Measurements from ENCODE around the gene C12orf43.

C12orf43 gene

DNA sequence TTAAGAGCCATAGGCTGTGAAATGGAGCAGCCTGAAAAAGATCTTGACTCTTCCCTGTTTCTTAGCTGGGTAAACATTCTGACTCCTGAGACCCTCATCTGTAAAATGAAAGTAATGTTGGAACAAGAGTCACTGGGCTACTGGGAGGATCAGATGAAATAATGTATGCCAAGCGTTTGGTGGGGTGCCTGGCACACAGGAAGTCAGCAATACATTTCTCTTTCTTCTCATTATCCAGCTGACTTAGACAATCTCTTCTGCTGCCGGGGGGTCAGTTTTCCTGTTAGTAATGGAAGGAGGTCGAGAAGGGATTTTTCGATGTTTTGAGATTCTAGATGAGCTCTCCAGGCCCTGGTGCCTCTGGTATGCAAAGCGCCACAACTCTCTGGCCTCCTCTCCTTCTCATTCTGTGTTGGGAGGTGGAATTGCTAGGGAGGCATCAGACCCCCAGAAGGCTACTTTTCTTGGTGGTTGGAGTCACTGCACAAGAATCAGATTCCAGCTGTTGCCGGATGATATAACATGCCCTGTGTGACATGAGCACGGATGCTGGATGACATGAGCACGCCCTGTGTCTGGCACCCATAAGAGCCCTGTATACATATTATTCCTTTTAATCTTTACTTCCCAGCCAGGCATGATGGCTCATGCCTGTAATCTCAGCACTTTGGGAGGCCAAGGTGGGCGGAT, 18.5 kb upstream of the C12orf43 start:
- Histone ChIP-seq H3K27ac (peak overlapping the region in 7 of 21 experiments; percentile 53 to 91 (median 80)), H3K4me3 (no peak overlapping the region)

DNA sequence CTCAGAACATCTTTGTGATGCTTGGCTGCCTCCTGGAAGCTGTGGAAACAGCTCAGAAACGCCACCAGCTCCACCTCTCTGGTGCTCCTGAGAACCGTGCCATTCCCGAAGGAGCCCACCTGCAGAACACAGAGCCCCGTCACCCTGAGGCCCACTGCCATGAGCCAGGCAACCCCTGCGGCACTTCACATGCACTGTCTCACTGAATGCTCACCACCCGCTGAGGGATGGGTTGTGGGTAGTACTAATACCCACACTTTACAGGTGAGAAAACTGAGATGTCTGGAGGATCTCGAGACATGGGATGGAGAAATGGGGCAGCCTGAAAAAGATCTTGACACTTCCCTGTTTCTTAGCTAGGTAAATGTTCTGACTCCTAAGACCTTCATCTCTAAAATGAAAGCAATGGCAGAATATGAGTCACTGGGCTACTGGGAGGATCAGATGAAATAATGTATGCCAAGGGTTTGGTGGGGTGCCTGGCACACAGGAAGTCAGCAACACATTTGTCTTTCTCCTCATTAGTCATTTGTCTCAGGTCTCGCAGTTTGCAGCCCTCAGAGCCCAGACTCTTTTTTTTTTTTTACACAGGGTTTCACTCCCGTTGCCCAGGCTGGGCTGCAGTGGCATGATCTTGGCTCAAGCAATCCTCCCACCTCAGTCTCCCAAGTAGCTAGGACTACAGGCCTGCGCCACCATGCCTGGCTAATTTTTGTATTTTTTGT, 17.5 kb upstream of the C12orf43 start:
- peak overlapping the region in 8 of 21 experiments; percentile 19 to 91 (median 72) for H3K27ac ChIP-seq
- H3K4me3 ChIP-seq = peak overlapping the region in 1 of 7 experiments; percentile 1

GRCh38 chr12:121030576-121031212, 14.4 kb upstream of the C12orf43 start:
- Histone ChIP-seq H3K4me3 (no peak overlapping the region), H3K27ac (no peak overlapping the region)

DNA sequence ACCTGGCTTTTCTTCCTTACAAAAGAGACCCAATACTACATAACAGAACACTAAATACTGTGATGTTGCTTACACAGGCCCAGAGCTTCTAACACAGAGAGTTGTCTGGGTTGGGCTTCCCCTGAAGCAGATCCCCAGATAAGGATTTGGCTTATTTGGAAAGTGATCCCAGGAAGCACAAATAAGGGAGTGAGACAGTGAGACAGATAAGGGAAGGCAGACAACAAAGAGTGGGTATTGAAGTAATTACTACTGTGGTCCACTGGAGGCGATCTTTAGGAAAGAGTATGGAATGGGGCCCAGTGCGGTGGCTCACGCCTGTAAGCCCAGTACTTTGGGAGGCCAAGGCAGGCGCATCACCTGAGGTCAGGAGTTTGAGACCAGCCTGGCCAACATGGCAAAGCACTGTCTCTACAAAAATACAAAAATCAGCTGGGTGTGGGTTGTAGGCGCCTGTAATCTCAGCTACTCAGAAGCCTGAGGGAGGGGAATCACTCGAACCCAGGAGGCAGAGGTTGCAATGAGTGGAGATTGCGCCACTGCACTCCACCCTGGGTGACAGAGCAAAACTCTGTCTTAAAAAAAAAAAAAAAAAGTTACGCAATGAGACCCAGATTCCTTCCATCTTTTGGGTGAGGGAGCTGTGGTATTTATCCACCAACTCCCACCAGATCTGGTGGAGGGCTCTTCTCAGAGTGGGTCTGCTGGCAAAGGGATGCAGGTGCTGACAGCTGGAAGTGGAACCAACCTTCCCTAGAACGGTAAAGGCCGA, 10.2 kb upstream of the C12orf43 start:
- Histone ChIP-seq H3K27ac (no peak overlapping the region), H3K4me3 (no peak overlapping the region)

DNA sequence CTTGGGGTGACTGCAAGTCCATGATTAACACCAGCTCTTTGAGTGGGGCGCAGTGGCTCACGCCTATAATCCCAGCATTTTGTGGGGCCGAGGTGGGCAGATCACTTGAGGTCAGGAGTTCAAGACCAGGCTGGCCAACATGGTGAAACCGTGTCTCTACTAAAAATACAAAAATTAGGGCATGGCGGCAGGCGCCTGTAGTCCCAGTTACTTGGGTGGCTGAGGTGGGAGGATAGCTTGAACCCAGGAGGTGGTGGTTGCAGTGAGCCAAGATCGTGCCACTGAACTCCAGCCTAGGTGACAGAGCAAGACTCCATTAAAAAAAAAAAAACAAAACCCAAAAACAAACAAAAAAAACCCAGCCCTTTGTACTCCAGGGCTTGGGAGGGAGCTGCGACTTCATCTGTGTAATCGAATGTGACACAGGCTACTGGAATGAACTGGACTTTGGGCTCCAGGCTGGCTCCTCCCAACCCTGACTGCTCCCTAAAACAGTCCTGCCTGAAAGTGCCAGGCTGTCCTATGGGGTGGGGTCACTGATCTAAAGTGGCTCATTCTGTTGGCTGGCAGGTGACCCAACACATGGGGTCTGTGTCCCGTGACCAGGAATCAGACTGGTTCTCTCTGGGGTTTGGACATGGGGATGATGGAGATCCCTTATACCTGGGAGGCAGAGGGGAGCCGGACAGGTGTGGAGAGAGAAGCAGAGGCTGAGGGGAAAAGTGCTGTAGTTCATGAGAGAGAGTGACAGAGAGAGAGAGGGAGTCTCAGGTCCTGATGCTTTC, 9.3 kb upstream of the C12orf43 start:
- Histone ChIP-seq H3K4me3 (no peak overlapping the region), H3K27ac (no peak overlapping the region)

- Histone ChIP-seq H3K4me3 (no peak overlapping the region), H3K27ac (no peak overlapping the region)
Measured at GRCh38 chr12:121023799-121024198, 7.5 kb upstream of the C12orf43 start.

GRCh38 chr12:121022713-121023112, 6.4 kb upstream of the C12orf43 start:
- H3K27ac ChIP-seq = no peak overlapping the region
- no peak overlapping the region for H3K4me3 ChIP-seq

DNA sequence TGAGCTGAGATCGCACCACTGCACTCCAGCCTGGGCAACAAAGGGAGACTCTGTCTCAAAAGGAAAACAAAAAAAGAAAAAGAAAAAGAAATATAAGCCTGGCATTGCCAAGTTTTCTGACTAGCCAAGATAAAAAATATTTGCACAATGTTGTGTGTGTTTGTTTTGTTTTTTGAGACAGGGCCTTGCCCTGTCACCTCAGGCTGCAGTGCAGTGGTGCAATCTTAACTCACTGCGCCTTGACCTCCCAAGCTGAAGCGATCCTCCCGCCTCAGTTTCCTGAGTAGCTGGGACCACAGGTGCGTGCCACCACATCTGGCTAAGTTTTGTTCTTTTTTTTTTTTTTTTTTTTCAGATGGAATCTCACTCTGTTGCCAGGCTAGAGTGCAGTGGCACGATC, 5.5 kb upstream of the C12orf43 start:
- Histone ChIP-seq H3K4me3 (no peak overlapping the region), H3K27ac (no peak overlapping the region)

DNA sequence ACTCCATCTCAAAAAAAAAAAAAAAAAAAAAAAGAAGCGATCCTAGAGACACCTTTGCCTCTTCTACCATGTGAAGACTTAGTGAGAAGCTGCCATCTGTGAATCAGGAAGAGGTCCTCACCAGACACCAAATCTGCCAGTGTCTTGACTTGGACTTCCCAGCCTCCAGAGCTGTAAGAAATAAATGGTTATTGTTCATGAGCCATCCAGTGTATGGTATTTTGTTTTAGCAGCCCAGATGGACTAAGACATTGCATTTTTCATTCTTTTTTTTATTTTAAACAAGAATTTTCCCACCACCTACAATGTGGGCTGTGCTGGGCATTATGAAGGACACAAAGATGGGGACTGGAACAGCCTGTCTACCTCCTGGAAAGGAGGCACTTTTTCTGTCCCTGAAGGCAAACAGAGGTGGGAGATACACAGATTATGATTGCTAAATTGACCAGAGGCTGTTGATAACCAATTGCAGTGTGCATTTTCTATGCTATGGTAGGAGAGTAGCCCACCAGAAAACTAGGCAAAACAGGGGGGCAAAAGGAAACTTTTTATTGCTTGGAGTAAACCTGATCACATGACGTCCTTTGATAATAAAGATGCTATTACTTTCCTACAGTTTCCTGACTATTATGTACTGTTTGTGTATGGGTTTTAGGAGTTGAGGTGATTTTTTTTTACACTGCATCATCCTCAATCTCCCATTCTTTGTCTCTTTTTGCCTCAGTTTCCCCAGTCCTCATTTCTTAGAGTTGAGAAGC, 2.8 kb upstream of the C12orf43 start:
- Histone ChIP-seq H3K27ac (no peak overlapping the region), H3K4me3 (no peak overlapping the region)

DNA sequence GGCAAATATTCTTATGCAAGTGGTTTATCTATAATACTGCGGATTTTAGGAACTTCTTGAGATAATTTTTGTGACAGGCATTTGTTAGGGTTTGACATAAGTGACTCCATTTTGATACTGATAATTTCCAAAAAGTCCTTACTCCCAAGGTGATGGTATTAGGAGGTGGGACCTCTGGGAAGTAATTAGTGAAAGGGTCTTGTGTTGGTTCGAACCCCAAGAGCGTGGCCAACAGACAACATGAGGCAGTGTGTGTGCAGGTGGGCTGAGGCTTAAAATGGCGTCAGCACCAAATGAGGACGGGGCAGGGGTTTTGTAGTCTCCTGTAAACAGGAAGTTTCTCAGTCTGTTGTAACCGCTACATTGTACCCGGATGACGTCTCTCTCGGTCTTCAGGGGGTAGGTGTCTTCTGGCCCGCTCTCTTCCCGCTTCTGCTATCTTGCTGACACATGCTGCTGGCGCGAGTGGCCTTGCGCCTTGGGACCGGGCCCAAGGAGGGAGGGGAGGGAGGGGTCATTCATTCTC, 1.7 kb upstream of the C12orf43 start:
- no peak overlapping the region for H3K4me3 ChIP-seq
- H3K27ac ChIP-seq = no peak overlapping the region

DNA sequence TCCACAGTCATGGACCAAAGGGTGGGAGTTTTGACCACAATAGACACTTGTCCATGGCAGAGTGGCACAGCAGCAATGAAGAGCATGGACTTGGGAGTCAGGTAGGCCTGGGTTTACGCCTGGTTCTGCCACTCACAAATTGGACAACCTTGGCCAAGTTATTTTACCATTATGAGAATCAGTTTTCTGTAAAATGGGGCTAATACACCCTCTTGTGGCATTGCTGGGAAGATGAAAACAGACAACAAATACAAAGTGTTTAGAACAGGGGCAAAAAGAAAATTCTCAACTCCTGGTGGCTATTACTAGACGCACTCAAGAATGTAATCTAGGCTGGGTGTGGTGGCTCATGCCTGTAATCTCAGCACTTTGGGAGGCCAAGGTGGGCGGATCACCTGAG, 2.6 kb downstream of the C12orf43 start:
- Histone ChIP-seq H3K27ac (no peak overlapping the region), H3K4me3 (no peak overlapping the region)

- H3K27ac ChIP-seq = no peak overlapping the region
- no peak overlapping the region for H3K4me3 ChIP-seq
Measured at GRCh38 chr12:121011820-121012219, 4.5 kb downstream of the C12orf43 start.

DNA sequence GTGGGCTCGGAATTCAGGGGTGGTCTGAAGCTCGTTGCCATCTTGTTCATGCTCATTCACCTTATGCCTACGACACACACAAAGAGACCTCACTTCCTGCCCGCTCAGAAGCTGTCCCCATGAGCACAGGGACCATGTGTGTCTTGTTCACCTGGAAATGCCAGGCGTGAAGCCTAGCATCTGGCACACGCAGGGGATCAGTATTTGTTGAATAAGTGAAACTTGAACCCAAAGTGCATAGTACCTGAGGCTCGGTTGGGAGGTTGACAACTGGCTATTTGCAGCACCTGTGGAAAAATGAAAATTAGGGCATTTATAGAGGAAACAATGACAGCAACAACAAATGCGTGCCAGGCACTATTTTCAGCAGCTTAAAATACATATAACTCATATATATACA, 5.4 kb downstream of the C12orf43 start:
- H3K4me3 ChIP-seq = no peak overlapping the region

GRCh38 chr12:121009741-121010140, 6.5 kb downstream of the C12orf43 start:
- Histone ChIP-seq H3K27ac (peak overlapping the region in 1 of 21 experiments; percentile 38), H3K4me3 (no peak overlapping the region)

More for the DNA sequence above, 5.4 kb downstream of the C12orf43 start:
- no peak overlapping the region for H3K27ac ChIP-seq

DNA sequence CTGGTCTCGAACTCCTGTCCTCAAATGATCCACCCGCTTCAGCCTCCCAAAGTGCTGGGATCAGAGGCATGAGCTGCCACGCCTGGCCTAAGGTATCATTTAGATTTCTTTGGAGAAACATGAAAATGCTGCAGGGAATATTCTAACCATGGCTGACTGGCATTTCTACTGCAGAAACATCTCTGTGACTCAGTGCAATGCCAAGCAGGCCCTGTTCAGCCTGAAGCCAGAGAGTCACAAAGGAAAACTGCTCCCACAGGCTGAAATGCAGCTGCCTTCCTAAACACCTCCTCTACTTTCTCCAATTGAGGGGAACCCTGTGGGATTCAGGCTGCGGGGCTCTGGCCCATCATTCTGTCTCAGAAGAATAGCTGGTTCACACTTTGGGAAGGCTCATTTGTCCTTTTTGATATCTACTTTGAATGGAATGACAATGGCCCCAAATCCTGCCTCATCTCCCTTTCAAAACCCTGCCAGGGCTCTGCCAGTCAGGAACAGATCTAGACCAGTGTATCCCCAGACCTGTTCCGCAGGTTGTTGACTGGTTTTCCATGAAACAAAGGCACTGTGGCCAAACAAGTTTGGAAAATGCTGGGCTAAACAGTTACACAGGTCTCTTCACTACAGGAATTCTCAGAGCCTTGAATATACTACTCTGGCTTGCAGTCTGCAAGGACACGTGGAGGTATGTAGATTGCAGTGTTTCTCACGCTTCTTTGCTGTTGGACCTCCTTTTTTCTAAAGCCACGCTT, 7.8 kb downstream of the C12orf43 start:
- H3K4me3 ChIP-seq = no peak overlapping the region
- peak overlapping the region in 5 of 21 experiments; percentile 5 to 58 (median 30) for H3K27ac ChIP-seq

DNA sequence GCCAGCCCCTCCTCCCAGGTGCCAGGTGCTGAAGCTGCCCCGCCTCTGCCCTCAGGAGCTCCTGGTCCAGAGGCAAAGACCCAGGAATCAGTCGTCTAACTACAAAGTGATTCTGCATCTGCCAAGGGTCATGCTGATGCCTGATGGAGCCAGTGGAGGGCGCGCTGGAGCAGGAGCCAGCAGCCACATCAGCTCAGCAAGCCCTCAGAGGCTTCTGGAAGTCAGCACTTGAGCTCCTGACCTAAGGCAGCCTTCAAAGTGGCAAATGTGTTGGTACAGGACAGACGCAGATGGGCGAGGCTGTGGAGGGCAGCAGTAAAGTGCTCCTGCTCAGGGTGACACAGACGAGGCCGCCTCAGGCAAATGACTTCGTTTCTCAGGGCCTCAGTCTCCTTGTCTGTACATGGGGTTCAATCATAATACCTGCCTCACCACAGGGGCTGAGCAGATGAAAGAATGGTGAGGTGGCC, 10.9 kb downstream of the C12orf43 start:
- Histone ChIP-seq H3K4me3 (no peak overlapping the region), H3K27ac (peak overlapping the region in 1 of 21 experiments; percentile 3)

DNA sequence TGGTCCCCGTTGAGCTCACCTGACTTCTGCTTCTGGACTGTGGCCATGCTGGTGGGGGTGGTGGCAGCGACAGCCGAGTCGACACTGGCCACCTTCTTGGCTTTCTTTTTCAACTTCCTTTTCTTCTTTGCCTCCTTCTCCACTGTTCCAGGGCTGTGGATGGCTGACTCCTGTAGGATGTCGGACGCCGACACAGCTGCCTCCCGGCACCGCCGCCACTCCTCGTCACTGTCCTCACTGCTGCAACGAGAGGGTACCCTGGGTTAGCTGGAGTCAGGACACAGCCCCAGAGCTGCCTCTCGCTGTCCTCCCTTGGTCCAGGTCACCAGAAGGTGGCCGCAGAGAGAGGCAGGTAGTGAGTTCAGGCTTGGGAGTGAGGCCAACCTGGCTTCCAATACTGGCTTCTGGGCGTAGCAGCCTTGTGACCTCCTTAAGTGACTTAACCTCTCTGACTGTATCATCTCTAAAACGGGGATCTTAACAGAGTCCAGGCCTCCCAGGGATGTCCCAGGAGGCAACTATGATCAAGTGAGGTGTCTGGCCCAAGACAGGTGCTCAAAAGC, 12.0 kb downstream of the C12orf43 start:
- no peak overlapping the region for H3K27ac ChIP-seq
- H3K4me3 ChIP-seq = no peak overlapping the region

All from skin epidermis (tissue), 12 donors.